ENCODE measurements around the gene PITHD1. TPM values are rescaled to one million over a fixed set of nuclear protein-coding genes. Genes with fewer than 3 reads are reported as not detected.

PITHD1 gene
- total RNA-seq, 3 donors from 2014 or later = 46.9 to 62.8 (median 60.3) TPM

DNA sequence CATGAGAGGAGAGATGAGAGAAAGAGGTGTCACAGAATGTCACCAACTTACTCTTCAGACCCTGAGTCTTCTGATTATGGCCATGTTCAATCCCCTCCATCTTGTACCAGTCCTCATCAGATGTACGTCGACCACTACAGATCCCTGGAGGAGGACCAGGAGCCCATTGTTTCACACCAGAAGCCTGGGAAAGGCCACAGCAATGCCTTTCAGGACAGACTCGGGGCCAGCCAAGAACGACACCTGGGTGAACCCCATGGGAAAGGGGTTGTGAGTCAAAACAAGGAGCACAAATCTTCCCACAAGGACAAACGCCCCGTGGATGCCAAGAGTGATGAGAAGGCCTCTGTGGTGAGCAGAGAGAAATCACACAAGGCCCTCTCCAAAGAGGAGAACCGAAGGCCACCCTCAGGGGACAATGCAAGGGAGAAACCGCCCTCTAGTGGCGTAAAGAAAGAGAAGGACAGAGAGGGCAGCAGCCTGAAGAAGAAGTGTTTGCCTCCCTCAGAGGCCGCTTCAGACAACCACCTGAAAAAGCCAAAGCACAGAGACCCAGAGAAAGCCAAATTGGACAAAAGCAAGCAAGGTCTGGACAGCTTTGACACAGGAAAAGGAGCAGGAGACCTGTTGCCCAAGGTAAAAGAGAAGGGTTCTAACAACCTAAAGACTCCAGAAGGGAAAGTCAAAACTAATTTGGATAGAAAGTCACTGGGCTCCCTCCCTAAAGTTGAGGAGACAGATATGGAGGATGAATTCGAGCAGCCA is 27.0 kb upstream of the PITHD1 start:
- Histone ChIP-seq H3K4me1 (no peaks in the 10 kb centered on the region), H3K4me3 (no peak overlapping the region), H3K9me3 (no peaks in the 10 kb centered on the region), H3K27me3 (no peaks in the 10 kb centered on the region), H3K27ac (no peak overlapping the region), H3K36me3 (peaks cover 1% of the 10 kb centered on the region)
- DNase-seq (ENCODE audit: low spot score in 2 of 2) = no peak
- no peak for TF ChIP-seq POLR2AphosphoS5 (IDR thresholded peaks at IDR 0.05)
- TF ChIP-seq, protein P1, sequence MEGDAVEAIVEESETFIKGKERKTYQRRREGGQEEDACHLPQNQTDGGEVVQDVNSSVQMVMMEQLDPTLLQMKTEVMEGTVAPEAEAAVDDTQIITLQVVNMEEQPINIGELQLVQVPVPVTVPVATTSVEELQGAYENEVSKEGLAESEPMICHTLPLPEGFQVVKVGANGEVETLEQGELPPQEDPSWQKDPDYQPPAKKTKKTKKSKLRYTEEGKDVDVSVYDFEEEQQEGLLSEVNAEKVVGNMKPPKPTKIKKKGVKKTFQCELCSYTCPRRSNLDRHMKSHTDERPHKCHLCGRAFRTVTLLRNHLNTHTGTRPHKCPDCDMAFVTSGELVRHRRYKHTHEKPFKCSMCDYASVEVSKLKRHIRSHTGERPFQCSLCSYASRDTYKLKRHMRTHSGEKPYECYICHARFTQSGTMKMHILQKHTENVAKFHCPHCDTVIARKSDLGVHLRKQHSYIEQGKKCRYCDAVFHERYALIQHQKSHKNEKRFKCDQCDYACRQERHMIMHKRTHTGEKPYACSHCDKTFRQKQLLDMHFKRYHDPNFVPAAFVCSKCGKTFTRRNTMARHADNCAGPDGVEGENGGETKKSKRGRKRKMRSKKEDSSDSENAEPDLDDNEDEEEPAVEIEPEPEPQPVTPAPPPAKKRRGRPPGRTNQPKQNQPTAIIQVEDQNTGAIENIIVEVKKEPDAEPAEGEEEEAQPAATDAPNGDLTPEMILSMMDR (IDR thresholded peaks at IDR 0.05) = peak in 2 of 3 donors; percentile 28 to 53
- intact Hi-C loops (cut with DNase I; ENCODE audit: low total_unique reads) = no loop called here

DNA sequence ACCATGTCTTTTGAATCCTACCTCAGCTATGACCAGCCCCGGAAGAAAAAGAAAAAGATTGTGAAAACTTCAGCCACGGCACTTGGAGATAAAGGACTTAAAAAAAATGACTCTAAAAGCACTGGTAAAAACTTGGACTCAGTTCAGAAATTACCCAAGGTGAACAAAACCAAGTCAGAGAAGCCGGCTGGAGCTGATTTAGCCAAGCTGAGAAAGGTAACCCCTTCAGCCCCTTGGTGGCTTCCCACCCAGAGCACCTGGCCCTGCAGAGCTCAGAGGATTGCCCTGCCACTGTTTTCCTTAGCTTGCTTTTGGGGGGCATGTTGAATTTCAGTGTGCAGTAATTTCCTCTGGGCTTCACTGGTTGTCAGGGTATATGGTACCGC is 26.4 kb upstream of the PITHD1 start:
- Histone ChIP-seq H3K4me3 (no peak overlapping the region), H3K36me3 (peaks cover 7% of the 10 kb centered on the region), H3K27me3 (no peaks in the 10 kb centered on the region), H3K9me3 (no peaks in the 10 kb centered on the region), H3K4me1 (no peaks in the 10 kb centered on the region), H3K27ac (no peak overlapping the region)
- intact Hi-C loops (cut with DNase I; ENCODE audit: low total_unique reads) = no loop called here
- no peak for DNase-seq (ENCODE audit: low spot score in 2 of 2)
- TF ChIP-seq, protein P1 (IDR thresholded peaks at IDR 0.05) = no peak
- TF ChIP-seq POLR2A (IDR thresholded peaks at IDR 0.05) = no peak
- no peak for TF ChIP-seq POLR2AphosphoS5 (IDR thresholded peaks at IDR 0.05)

DNA sequence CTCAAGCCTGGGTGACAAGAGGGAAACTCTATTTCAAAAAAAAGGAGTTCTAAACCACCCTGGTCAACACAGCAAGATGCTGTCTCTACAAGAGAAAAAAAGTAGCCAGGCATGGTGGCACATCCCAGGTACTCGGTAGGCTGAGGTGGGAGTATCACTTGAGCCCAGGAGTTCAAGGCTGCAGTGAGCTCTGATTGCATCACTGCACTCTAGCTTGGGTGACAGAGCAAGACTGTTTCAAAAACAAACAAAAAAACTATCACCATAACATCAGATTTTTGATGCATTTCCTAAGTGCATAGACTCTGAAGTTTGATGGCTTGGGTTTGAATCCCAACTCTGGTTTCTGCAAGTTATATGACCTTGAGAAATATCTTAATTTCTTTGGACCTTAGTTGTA is 25.3 kb upstream of the PITHD1 start:
- no peak overlapping the region for H3K27ac ChIP-seq

DNA sequence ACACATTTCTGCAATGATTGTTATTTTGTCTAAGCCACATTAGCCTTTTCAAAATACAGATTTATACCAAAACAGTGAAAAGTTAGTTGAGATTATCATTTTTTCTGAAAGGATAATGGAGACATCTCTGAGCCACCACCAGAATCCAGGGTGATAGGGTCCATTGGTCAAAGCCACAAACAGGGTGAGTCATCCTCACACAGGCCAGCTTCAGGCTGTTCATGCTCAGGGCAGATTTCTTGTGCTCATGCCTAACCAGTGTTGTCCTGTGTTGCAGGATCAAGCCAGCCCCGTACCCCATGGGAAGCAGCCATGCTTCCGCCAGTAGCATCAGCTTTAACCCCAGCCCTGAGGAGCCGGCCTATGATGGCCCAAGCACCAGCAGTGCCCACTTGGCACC is 21.5 kb upstream of the PITHD1 start:
- Histone ChIP-seq H3K4me1 (no peaks in the 10 kb centered on the region), H3K9me3 (no peaks in the 10 kb centered on the region), H3K4me3 (no peak overlapping the region), H3K27me3 (no peaks in the 10 kb centered on the region), H3K27ac (no peak overlapping the region), H3K36me3 (peaks cover 13% of the 10 kb centered on the region)
- intact Hi-C loops (cut with DNase I; ENCODE audit: low total_unique reads) = no loop called here
- DNase-seq (ENCODE audit: low spot score in 2 of 2) = no peak
- TF ChIP-seq POLR2AphosphoS5 (IDR thresholded peaks at IDR 0.05) (no peak), POLR2A (IDR thresholded peaks at IDR 0.05) (no peak)
- TF ChIP-seq, protein P1 (IDR thresholded peaks at IDR 0.05) = no peak

More for the DNA sequence above, 25.3 kb upstream of the PITHD1 start:
- H3K27me3 ChIP-seq = no peaks in the 10 kb centered on the region
- H3K36me3 ChIP-seq = peaks cover 13% of the 10 kb centered on the region
- no peaks in the 10 kb centered on the region for H3K9me3 ChIP-seq
- TF ChIP-seq, protein P1 (IDR thresholded peaks at IDR 0.05) = no peak
- no peak for TF ChIP-seq POLR2AphosphoS5 (IDR thresholded peaks at IDR 0.05)
- no peak for TF ChIP-seq POLR2A (IDR thresholded peaks at IDR 0.05)
- H3K4me1 ChIP-seq = no peaks in the 10 kb centered on the region
- intact Hi-C loops (cut with DNase I; ENCODE audit: low total_unique reads) = no loop called here
- no peak for DNase-seq (ENCODE audit: low spot score in 2 of 2)
- no peak overlapping the region for H3K4me3 ChIP-seq

DNA sequence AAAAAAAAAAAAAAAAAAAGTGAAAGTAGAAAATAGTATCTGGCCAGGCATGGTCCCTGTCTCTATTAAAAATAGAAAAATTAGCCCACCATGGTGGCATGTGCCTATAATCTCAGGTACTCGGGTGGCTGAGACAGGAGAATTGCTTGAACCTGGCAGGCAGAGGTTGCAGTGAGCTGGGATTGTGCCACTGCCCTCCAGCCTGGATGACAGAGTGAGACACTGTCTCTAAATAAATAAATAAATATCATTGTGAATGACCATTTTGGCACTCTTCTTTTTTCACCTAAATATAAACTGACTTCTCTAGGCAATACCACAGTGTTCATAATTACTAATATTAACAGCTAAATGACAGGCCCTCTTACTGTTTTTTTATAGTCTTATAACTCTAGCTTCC is 20.4 kb upstream of the PITHD1 start:
- TF ChIP-seq POLR2AphosphoS5 (IDR thresholded peaks at IDR 0.05) (no peak), POLR2A (IDR thresholded peaks at IDR 0.05) (no peak)
- TF ChIP-seq, protein P1 (IDR thresholded peaks at IDR 0.05) = no peak
- no peak for DNase-seq (ENCODE audit: low spot score in 2 of 2)

More for the DNA sequence above, 20.4 kb upstream of the PITHD1 start:
- peaks cover 13% of the 10 kb centered on the region for H3K36me3 ChIP-seq
- H3K27me3 ChIP-seq = no peaks in the 10 kb centered on the region
- H3K9me3 ChIP-seq = no peaks in the 10 kb centered on the region
- no peak overlapping the region for H3K27ac ChIP-seq
- H3K4me3 ChIP-seq = no peak overlapping the region
- H3K4me1 ChIP-seq = no peaks in the 10 kb centered on the region
- intact Hi-C loops (cut with DNase I; ENCODE audit: low total_unique reads) = no loop called here

All from breast epithelium (tissue), 4 donors.